K562 (cell line): ENCODE results near the gene PRDM11. TPM values are rescaled to one million over a fixed set of nuclear protein-coding genes. Genes with fewer than 3 reads are reported as not detected.

Experiments used
- ATAC-seq: fragments of 200-7000 bp; cut with Tn5 transposase; 3 replicates; pipeline ENCODE4 v1.9.1; 2020; ENCODE audit warnings: moderate library complexity
- BruUV-seq: library from RNA; stranded (reverse); fragments of 400-500 nt; replicated peaks from 2 replicates; lab custom pipeline; 2021; lab: Mats Ljungman, UMichigan
- CTCF ChIA-PET: fragments of 300-600 bp; formaldehyde crosslinking; extraction: SDS; loops from one replicate; lab custom pipeline; 2021; ENCODE audit warnings: low intra/inter-chr PET ratio; lab: Yijun Ruan, JAX
- POLR2A ChIA-PET: fragments of 300-600, 350-650 bp; sonication (Branson Sonifier 250); formaldehyde crosslinking; extraction: SDS; loops from one replicate; lab custom pipeline; 2021; ENCODE audit warnings: antibody characterized with exemption, inconsistent platforms; lab: Yijun Ruan, JAX
- DNase-seq, 4 experiments: peaks; one replicate each; pipeline versions ENCODE4 v3.0.0 to v3.0.0-alpha.2; 2011 to 2018; ENCODE audit warnings: low spot score in 3 of 4, mixed read lengths in 3 of 4; ENCODE audit errors: extremely low read depth in 1 of 4
- FAIRE-seq: peaks from 2 replicates; lab custom pipeline; 2011; peaks lifted over from hg19 to GRCh38; lab: Jason Lieb, UNC
- H2AFZ ChIP-seq: 2 replicates; pipeline ENCODE4 v1.6.0; 2011; ENCODE audit warnings: low read depth, low read length, control low read depth, inconsistent platforms
- H3K27ac ChIP-seq: fragments of 200-600 bp; 3 replicates; pipeline ENCODE4 v1.8.0; 2011; ENCODE audit warnings: low read depth, mild to moderate bottlenecking, control low read depth, inconsistent platforms, low read length, moderate library complexity, mixed read lengths; ENCODE audit errors: extremely low read depth
- H3K27me3 ChIP-seq, 2 experiments: fragments of 300-600 bp in 1 of 2; 2 replicates in 1 of 2; 3 replicates in 1 of 2; pipeline versions ENCODE4 v1.6.0 to v1.8.0; 2011; ENCODE audit warnings: inconsistent platforms in 2 of 2, low read length in 2 of 2, mild to moderate bottlenecking in 1 of 2, mixed read lengths in 1 of 2, moderate library complexity in 1 of 2; ENCODE audit not compliant: control insufficient read depth in 2 of 2, insufficient read depth in 2 of 2
- H3K36me3 ChIP-seq: fragments of 300-600 bp; 3 replicates; pipeline ENCODE4 v1.8.0; 2011; ENCODE audit warnings: mild to moderate bottlenecking, low read length, inconsistent platforms; ENCODE audit not compliant: control insufficient read depth, insufficient read depth
- H3K4me1 ChIP-seq, 2 experiments: fragments of 200-600 bp in 1 of 2; replicated peaks in 1 of 2; 2 replicates in 1 of 2; 3 replicates in 1 of 2; pipeline versions ENCODE4 v1.5.1 to v1.8.0; 2011; ENCODE audit warnings: inconsistent platforms in 2 of 2, low read length in 2 of 2, mild to moderate bottlenecking in 1 of 2, mixed read lengths in 1 of 2, moderate library complexity in 1 of 2; ENCODE audit not compliant: control insufficient read depth in 2 of 2, insufficient read depth in 2 of 2
- H3K4me2 ChIP-seq: 2 replicates; pipeline ENCODE4 v1.6.1; 2011; ENCODE audit warnings: low read length, control low read depth, inconsistent platforms, mixed read lengths; ENCODE audit not compliant: insufficient read depth
- H3K4me3 ChIP-seq: fragments of 200-600 bp; sonication (generic), shearing (Covaris generic); 2 replicates; pipeline ENCODE4 v1.5.1; 2016; ENCODE audit warnings: control low read depth, inconsistent platforms
- H3K79me2 ChIP-seq: fragments of 200-600 bp; 3 replicates; pipeline ENCODE4 v1.8.0; 2011; ENCODE audit warnings: low read length, inconsistent platforms; ENCODE audit not compliant: control insufficient read depth, insufficient read depth
- H3K9ac ChIP-seq, 2 experiments: 2 replicates each; pipeline versions ENCODE4 v1.6.0 to v1.6.1; 2011; ENCODE audit warnings: low read depth in 2 of 2, low read length in 2 of 2, control low read depth in 1 of 2, inconsistent platforms in 1 of 2, mild to moderate bottlenecking in 1 of 2, mixed read lengths in 1 of 2; ENCODE audit not compliant: insufficient read depth in 1 of 2
- H3K9me1 ChIP-seq: one replicate; pipeline ENCODE4 v1.6.0; 2011; ENCODE audit warnings: inconsistent platforms, mild to moderate bottlenecking, low read length, moderate library complexity; ENCODE audit not compliant: control insufficient read depth, insufficient read depth
- H3K9me3 ChIP-seq: replicated peaks from 2 replicates; pipeline ENCODE4 v1.5.1; 2011; ENCODE audit warnings: low read depth, low read length, inconsistent platforms; ENCODE audit not compliant: control insufficient read depth, insufficient read depth
- H4K20me1 ChIP-seq: replicated peaks from 2 replicates; pipeline ENCODE4 v1.6.1; 2011; ENCODE audit warnings: low read length, inconsistent platforms, mixed read lengths; ENCODE audit not compliant: control insufficient read depth, insufficient read depth
- BCOR ChIP-seq: fragments of 450-650 bp; IDR thresholded peaks from 2 replicates; pipeline ENCODE4 v1.6.1; 2016
- PML ChIP-seq: IDR thresholded peaks from 2 replicates; pipeline ENCODE4 v1.6.1; 2012; ENCODE audit warnings: low read length, inconsistent platforms
- RBM25 ChIP-seq: fragments of 200-400 bp; formaldehyde crosslinking; IDR thresholded peaks from 2 replicates; pipeline ENCODE4 v1.6.1; 2018; ENCODE audit warnings: low read length, low read depth, moderate library complexity; ENCODE audit not compliant: severe bottlenecking
- ZFP36 ChIP-seq: fragments of 150-350 bp; IDR thresholded peaks from 2 replicates; pipeline ENCODE4 v1.6.1; 2018; ENCODE audit warnings: low read length, low read depth; ENCODE audit not compliant: partially characterized antibody
- WGBS: fragments of 100-300 bp; shearing (Covaris generic); methylation state at CpG from one replicate; pipeline ENCODE4 v1.1.6; 2016; ENCODE audit warnings: low coverage, mixed read lengths; ENCODE audit not compliant: insufficient coverage; ENCODE audit errors: missing lambda C conversion rate; 5-methylcytosine and 5-hydroxymethylcytosine counted together
- in situ Hi-C: fragments of 300-500 bp; cut with MboI; formaldehyde crosslinking; loops from 4 replicates; pipeline ENCODE4 v1.15.0; 2018; ENCODE audit warnings: inconsistent platforms, mixed read lengths
- intact Hi-C: fragments of 100-400 bp; cut with micrococcal nuclease; formaldehyde crosslinking; loops from 2 replicates; pipeline ENCODE4 v1.14.2; 2022
- polyA plus RNA-seq, 8 experiments: library from polyadenylated mRNA; depleted of rRNA in 4 of 8; stranded (reverse) in 5 of 8; unstranded in 3 of 8; fragments of >200 nt; fragmentation: Nextera tagmentation in 2 of 8; fragmentation: Illumina TruSeq in 1 of 8; extraction: Ambion mirVana in 2 of 8; extraction: Trizol in 1 of 8; gene quantifications; 2 replicates each; pipeline versions ENCODE4 v1.2.1 to v1.2.3, GENCODE V29; 2011 to 2014; ENCODE audit warnings: inconsistent platforms in 1 of 8, missing spikeins in 1 of 8
- total RNA-seq, 7 experiments: library from RNA; depleted of rRNA in 6 of 7; stranded (reverse); fragments of >200 nt in 6 of 7; fragmentation: Illumina TruSeq in 2 of 7; extraction: Trizol in 2 of 7; gene quantifications; 2 replicates each; pipeline versions ENCODE4 v1.2.1 to v1.2.3, GENCODE V29; 2011 to 2021; ENCODE audit warnings: low replicate concordance in 1 of 7

PRDM11 gene
- total and polyA plus RNA-seq, 9 of the 15 experiments (the other 6 are each of a cell fraction or from before 2014, with no cell fraction given): 0.01 to 1.1 (median 0.29) TPM

- no peaks in the 10 kb centered on the region for H3K79me2 ChIP-seq
- ChIA-PET CTCF (no interaction called here), POLR2A (interaction anchor here (0.6 to 2.1 kb wide), 2 partner anchors 10 to 225 kb away, joined by 3 to 8 read pairs; no protein-coding TSS in a partner anchor)
- BruUV-seq: no TSS peak
- no peaks in the 10 kb centered on the region for H3K36me3 ChIP-seq
- no peaks in the 10 kb centered on the region for H3K9me3 ChIP-seq
- H3K27ac ChIP-seq: no peak overlapping the region
- 15% methylated on average over 2 of the region's 2 CpGs for WGBS
- intact Hi-C loops: no loop called here
- peaks cover 0 to 10% of the 10 kb centered on the region in 2 experiments; a peak in 3 of 5 replicates for H3K4me1 ChIP-seq
- H2AFZ ChIP-seq: no peak overlapping the region
- FAIRE-seq (no peak), DNase-seq (no peak), ATAC-seq (no peak)
- H3K9ac ChIP-seq: no peak overlapping the region
- no peaks in the 10 kb centered on the region for H3K9me1 ChIP-seq
- no peak overlapping the region for H3K4me3 ChIP-seq
- H4K20me1 ChIP-seq: no peaks in the 10 kb centered on the region
- TF ChIP-seq ZFP36 (peak; percentile 62), PML (no peak), RBM25 (peak; percentile 87), BCOR (peak; percentile 65; the same call in 1 of the 2 replicates)
- TF ChIP-seq, all 486 proteins: peak for 3
- H3K4me2 ChIP-seq: no peak overlapping the region
- H3K27me3 ChIP-seq: peaks cover 8 to 24% of the 10 kb centered on the region in 2 experiments; a peak in 3 of 5 replicates
- in situ Hi-C loops: no loop called here
Observed at GRCh38 chr11:45143494-45143893, 2.9 kb upstream of the PRDM11 start.
